ENCODE measurements around the gene ITGA8.

DNA sequence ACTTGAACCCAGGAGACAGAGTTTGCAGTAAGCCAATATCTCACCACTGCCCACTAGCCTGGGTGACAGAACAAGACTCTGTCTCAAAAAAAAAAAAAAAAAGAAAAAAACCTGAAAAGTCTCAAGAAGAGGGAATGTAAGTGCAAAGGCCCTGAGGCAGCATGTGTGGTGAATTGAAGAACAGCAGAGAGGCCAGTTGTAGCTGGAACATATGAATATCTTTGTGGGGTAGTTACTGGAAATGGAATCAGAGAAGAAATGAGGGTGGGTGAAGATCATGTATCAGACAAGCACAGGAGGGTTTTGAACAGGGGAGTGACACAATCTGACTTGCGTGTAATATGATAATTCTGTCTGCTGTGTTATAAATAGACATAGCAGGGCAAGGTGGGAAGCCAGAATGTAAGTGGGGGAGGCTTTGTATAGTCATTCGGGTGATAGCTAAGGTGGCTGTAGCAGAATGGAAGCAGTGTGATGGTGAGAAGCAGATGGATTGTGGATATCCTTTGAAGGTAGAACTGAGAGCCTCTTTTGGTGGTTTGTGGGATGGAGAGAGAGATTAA, 45.3 kb upstream of the ITGA8 start:
- TF ChIP-seq, protein P1, sequence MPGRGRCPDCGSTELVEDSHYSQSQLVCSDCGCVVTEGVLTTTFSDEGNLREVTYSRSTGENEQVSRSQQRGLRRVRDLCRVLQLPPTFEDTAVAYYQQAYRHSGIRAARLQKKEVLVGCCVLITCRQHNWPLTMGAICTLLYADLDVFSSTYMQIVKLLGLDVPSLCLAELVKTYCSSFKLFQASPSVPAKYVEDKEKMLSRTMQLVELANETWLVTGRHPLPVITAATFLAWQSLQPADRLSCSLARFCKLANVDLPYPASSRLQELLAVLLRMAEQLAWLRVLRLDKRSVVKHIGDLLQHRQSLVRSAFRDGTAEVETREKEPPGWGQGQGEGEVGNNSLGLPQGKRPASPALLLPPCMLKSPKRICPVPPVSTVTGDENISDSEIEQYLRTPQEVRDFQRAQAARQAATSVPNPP (CRISPR knock-in tag; IDR thresholded peaks at IDR 0.05): no peak
- TF ChIP-seq ZNF335 (CRISPR knock-in tag; IDR thresholded peaks at IDR 0.05): no peak
- TF ChIP-seq, protein P2, sequence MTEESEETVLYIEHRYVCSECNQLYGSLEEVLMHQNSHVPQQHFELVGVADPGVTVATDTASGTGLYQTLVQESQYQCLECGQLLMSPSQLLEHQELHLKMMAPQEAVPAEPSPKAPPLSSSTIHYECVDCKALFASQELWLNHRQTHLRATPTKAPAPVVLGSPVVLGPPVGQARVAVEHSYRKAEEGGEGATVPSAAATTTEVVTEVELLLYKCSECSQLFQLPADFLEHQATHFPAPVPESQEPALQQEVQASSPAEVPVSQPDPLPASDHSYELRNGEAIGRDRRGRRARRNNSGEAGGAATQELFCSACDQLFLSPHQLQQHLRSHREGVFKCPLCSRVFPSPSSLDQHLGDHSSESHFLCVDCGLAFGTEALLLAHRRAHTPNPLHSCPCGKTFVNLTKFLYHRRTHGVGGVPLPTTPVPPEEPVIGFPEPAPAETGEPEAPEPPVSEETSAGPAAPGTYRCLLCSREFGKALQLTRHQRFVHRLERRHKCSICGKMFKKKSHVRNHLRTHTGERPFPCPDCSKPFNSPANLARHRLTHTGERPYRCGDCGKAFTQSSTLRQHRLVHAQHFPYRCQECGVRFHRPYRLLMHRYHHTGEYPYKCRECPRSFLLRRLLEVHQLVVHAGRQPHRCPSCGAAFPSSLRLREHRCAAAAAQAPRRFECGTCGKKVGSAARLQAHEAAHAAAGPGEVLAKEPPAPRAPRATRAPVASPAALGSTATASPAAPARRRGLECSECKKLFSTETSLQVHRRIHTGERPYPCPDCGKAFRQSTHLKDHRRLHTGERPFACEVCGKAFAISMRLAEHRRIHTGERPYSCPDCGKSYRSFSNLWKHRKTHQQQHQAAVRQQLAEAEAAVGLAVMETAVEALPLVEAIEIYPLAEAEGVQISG (CRISPR knock-in tag; IDR thresholded peaks at IDR 0.05): no peak
- TF ChIP-seq RBFOX2 (IDR thresholded peaks at IDR 0.05; ENCODE audit: low read depth, low read length): no peak
- TF ChIP-seq SMC3 (IDR thresholded peaks at IDR 0.05; ENCODE audit: low read length): no peak
- TF ChIP-seq RNF2 (conservative IDR thresholded peaks at IDR 0.05; ENCODE audit: low read depth): no peak
- no peak for TF ChIP-seq POLR2A (IDR thresholded peaks at IDR 0.05; ENCODE audit: insufficient read depth in 1 of 2, low read depth in 2 of 2, low read length in 2 of 2)
- TF ChIP-seq ETV6 (CRISPR knock-in tag; conservative IDR thresholded peaks at IDR 0.05): no peak
- no peak for TF ChIP-seq PHB2 (IDR thresholded peaks at IDR 0.05; ENCODE audit: partially characterized antibody)
- TF ChIP-seq ZNF609 (CRISPR knock-in tag; IDR thresholded peaks at IDR 0.05; ENCODE audit: borderline replicate concordance): no peak
- TF ChIP-seq ETV5 (CRISPR knock-in tag; IDR thresholded peaks at IDR 0.05; ENCODE audit: borderline replicate concordance): no peak
- no peak for TF ChIP-seq NCOA2 (CRISPR knock-in tag; IDR thresholded peaks at IDR 0.05)
- TF ChIP-seq ZBTB1 (CRISPR knock-in tag; IDR thresholded peaks at IDR 0.05; ENCODE audit: borderline replicate concordance): no peak
- TF ChIP-seq ZNF792 (CRISPR knock-in tag; IDR thresholded peaks at IDR 0.05): no peak

Measured in HepG2 (cell line).